ENCODE measurements around the gene USP10.

- TF ChIP-seq GATA2 (IDR thresholded peaks at IDR 0.05; ENCODE audit: low read depth, low read length): no peak
- no peak for TF ChIP-seq GATA3 (IDR thresholded peaks at IDR 0.05; ENCODE audit: low read depth, low read length)
Measured at GRCh38 chr16:84821728-84822689, 122.2 kb downstream of the USP10 start.
